ENCODE results near the gene DOCK11.

DNA sequence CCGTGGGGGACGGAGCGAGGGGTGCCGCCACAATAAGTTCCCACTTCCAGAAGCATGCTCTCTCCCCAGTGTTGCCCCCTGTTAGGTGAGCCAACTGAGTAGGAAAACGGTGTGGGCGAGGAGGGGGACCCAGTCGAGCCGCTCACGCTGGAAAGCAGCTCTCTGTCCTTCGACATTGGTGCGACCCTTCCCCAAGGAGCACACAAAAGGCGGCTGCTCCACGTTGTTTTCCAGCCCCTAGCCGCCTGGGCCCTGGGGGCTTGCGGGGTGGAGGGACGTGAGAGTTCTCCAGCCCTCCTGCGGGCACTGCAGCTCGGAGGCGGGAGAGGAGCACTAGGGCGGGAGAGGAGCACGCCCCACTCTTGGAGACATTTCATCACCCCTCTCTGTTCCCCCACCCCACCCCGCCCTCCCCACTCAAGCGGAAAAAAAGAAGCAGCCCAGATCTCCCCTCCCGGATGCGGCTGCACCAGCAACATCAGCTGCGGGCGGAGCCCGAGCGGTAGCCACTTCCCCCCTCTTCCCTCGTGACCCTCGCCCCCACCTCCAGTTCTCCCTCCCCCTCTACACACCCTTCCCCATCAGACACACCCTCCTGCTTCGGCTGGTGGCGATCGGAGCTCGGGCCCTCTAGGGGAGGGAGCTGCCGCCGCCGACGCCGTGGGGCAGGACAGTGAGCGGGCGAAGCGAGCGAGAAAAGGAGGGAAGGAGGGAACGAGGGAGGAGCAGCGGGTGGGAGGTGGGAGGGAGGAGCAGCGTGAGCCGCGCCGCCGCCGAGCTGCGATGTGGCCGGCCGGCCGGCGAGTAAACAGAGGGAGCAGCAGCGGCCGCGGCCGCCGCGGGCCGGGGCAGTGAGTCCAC is at the start of gene DOCK11:
- TF ChIP-seq, protein P1, sequence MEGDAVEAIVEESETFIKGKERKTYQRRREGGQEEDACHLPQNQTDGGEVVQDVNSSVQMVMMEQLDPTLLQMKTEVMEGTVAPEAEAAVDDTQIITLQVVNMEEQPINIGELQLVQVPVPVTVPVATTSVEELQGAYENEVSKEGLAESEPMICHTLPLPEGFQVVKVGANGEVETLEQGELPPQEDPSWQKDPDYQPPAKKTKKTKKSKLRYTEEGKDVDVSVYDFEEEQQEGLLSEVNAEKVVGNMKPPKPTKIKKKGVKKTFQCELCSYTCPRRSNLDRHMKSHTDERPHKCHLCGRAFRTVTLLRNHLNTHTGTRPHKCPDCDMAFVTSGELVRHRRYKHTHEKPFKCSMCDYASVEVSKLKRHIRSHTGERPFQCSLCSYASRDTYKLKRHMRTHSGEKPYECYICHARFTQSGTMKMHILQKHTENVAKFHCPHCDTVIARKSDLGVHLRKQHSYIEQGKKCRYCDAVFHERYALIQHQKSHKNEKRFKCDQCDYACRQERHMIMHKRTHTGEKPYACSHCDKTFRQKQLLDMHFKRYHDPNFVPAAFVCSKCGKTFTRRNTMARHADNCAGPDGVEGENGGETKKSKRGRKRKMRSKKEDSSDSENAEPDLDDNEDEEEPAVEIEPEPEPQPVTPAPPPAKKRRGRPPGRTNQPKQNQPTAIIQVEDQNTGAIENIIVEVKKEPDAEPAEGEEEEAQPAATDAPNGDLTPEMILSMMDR (IDR thresholded peaks at IDR 0.05), result peak in 1 of 5 experiments; percentile 34
- TF ChIP-seq POLR2A (IDR thresholded peaks at IDR 0.05) (peak in 1 of 2 donors; percentile 60), EP300 (IDR thresholded peaks at IDR 0.05) (peak in 1 of 2 donors; percentile 79)
